ENCODE data around the gene PARD3. TPM values are rescaled to one million over a fixed set of nuclear protein-coding genes. Genes with fewer than 3 reads are reported as not detected.

The PARD3 gene
- total RNA-seq, 1 donor from 2014 or later = 37.2 TPM

- no peak overlapping the region for H3K4me3 Mint-ChIP-seq (ENCODE audit: unreplicated experiment)
- TF ChIP-seq, protein P1, sequence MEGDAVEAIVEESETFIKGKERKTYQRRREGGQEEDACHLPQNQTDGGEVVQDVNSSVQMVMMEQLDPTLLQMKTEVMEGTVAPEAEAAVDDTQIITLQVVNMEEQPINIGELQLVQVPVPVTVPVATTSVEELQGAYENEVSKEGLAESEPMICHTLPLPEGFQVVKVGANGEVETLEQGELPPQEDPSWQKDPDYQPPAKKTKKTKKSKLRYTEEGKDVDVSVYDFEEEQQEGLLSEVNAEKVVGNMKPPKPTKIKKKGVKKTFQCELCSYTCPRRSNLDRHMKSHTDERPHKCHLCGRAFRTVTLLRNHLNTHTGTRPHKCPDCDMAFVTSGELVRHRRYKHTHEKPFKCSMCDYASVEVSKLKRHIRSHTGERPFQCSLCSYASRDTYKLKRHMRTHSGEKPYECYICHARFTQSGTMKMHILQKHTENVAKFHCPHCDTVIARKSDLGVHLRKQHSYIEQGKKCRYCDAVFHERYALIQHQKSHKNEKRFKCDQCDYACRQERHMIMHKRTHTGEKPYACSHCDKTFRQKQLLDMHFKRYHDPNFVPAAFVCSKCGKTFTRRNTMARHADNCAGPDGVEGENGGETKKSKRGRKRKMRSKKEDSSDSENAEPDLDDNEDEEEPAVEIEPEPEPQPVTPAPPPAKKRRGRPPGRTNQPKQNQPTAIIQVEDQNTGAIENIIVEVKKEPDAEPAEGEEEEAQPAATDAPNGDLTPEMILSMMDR (IDR thresholded peaks at IDR 0.05) = no peak
- no peak for DNase-seq (ENCODE audit: extremely low spot score, unreplicated experiment)
- no peaks in the 10 kb centered on the region for H3K9me3 Mint-ChIP-seq (ENCODE audit: unreplicated experiment)
- H3K27me3 Mint-ChIP-seq (ENCODE audit: unreplicated experiment) = no peaks in the 10 kb centered on the region
- peaks cover 11% of the 10 kb centered on the region for H3K36me3 Mint-ChIP-seq (ENCODE audit: unreplicated experiment)
- H3K4me1 Mint-ChIP-seq (ENCODE audit: unreplicated experiment) = peaks cover 41% of the 10 kb centered on the region
- peak overlapping the region; percentile 82 for H3K27ac Mint-ChIP-seq (ENCODE audit: unreplicated experiment)
Measured at GRCh38 chr10:34473174-34474008, 341.7 kb downstream of the PARD3 start.

DNA sequence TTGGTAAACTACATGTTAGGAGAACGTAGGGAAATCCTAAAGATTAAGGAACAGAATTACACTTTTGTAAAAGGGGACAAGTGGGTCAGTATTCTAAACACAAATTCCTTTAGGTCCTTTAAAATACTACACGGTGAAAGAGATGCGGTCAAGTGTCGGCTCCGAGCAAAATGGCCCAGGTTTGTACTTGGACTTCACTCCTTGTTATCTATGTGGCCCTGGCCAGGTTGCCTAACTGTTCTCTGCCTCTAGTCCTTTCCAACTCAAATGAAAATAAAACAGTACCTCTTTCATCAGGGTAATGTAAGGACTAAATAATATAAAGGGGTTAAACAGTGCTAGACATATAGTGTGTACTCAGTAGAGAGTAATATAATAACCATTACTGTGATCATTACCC lies 344.8 kb downstream of the PARD3 start:
- Mint-ChIP-seq H3K9me3 (ENCODE audit: unreplicated experiment) (no peaks in the 10 kb centered on the region), H3K27ac (ENCODE audit: unreplicated experiment) (no peak overlapping the region), H3K27me3 (ENCODE audit: unreplicated experiment) (no peaks in the 10 kb centered on the region)

GRCh38 chr10:34469446-34469845 lies 345.6 kb downstream of the PARD3 start:
- Mint-ChIP-seq H3K9me3 (ENCODE audit: unreplicated experiment) (no peaks in the 10 kb centered on the region), H3K4me3 (ENCODE audit: unreplicated experiment) (no peak overlapping the region), H3K27me3 (ENCODE audit: unreplicated experiment) (no peaks in the 10 kb centered on the region), H3K27ac (ENCODE audit: unreplicated experiment) (no peak overlapping the region), H3K4me1 (ENCODE audit: unreplicated experiment) (peaks cover 22% of the 10 kb centered on the region), H3K36me3 (ENCODE audit: unreplicated experiment) (peaks cover 11% of the 10 kb centered on the region)
- DNase-seq (ENCODE audit: extremely low spot score, unreplicated experiment) = no peak
- TF ChIP-seq, protein P1 (IDR thresholded peaks at IDR 0.05) = no peak

More for the DNA sequence above, 344.8 kb downstream of the PARD3 start:
- TF ChIP-seq, protein P1 (IDR thresholded peaks at IDR 0.05) = no peak
- Mint-ChIP-seq H3K4me1 (ENCODE audit: unreplicated experiment) (peaks cover 27% of the 10 kb centered on the region), H3K36me3 (ENCODE audit: unreplicated experiment) (peaks cover 11% of the 10 kb centered on the region), H3K4me3 (ENCODE audit: unreplicated experiment) (no peak overlapping the region)
- no peak for DNase-seq (ENCODE audit: extremely low spot score, unreplicated experiment)

DNA sequence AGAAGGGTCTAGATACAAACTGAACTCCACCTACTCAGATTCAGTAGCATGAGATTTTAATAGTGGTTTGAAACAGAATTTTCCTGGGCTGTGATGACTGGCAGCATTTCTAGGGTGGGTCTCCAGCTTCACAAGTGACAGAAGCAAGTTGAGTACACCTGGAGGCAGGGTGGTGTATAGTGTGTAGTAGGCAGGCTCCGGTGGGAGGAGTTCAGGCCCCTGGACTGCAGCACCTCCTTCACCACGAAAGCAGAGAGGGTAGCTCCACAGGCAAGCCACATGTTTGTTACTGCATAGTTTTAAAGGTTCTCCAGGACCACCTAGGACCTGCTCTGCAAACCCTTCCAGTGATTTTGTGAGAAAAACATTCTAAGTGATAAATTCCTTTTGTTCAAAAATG lies 347.2 kb downstream of the PARD3 start:
- Mint-ChIP-seq H3K9me3 (ENCODE audit: unreplicated experiment) (no peaks in the 10 kb centered on the region), H3K36me3 (ENCODE audit: unreplicated experiment) (peaks cover 11% of the 10 kb centered on the region), H3K27me3 (ENCODE audit: unreplicated experiment) (no peaks in the 10 kb centered on the region), H3K4me3 (ENCODE audit: unreplicated experiment) (no peak overlapping the region), H3K4me1 (ENCODE audit: unreplicated experiment) (peaks cover 21% of the 10 kb centered on the region), H3K27ac (ENCODE audit: unreplicated experiment) (no peak overlapping the region)
- no peak for DNase-seq (ENCODE audit: extremely low spot score, unreplicated experiment)
- TF ChIP-seq, protein P1 (IDR thresholded peaks at IDR 0.05) = no peak

- peaks cover 11% of the 10 kb centered on the region for H3K36me3 Mint-ChIP-seq (ENCODE audit: unreplicated experiment)
- H3K4me3 Mint-ChIP-seq (ENCODE audit: unreplicated experiment) = no peak overlapping the region
- no peaks in the 10 kb centered on the region for H3K27me3 Mint-ChIP-seq (ENCODE audit: unreplicated experiment)
Measured at GRCh38 chr10:34467364-34467763, 347.7 kb downstream of the PARD3 start.

More at GRCh38 chr10:34467364-34467763, 347.7 kb downstream of the PARD3 start:
- H3K27ac Mint-ChIP-seq (ENCODE audit: unreplicated experiment) = no peak overlapping the region
- peaks cover 21% of the 10 kb centered on the region for H3K4me1 Mint-ChIP-seq (ENCODE audit: unreplicated experiment)
- no peaks in the 10 kb centered on the region for H3K9me3 Mint-ChIP-seq (ENCODE audit: unreplicated experiment)
- TF ChIP-seq, protein P1 (IDR thresholded peaks at IDR 0.05) = no peak
- no peak for DNase-seq (ENCODE audit: extremely low spot score, unreplicated experiment)
